ENCODE data around the gene YBX2. TPM values are rescaled to one million over a fixed set of nuclear protein-coding genes. Genes with fewer than 3 reads are reported as not detected.
"Not testable (repeated sequence)": the region's sequence is repeated elsewhere in the genome, so short reads cannot be mapped to it uniquely, and the experiment has no call there.

Gene YBX2
- 1 to 10 TPM in 3 of 4 donors, under 1 TPM in 1; 0.28 to 2.5 (median 1.5) TPM for total RNA-seq
- polyA plus RNA-seq, result 10 to 100 TPM in 2 of 3 donors, 1 to 10 TPM in 1; 4.8 to 37.6 (median 20.1) TPM

- DNase-seq, result no peak
- Histone ChIP-seq H3K36me3 (no peaks in the 10 kb centered on the region), H3K27ac (peak within 1 kb of the TSS; percentile 76 to 83 (median 79)), H3K4me1 (peaks cover 0 to 69% (median 62%) of the 10 kb centered on the region in 4 donors), H3K9me3 (no peaks in the 10 kb centered on the region), H3K27me3 (peaks cover 11 to 38% (median 18%) of the 10 kb centered on the region in 3 donors), H3K4me3 (peak within 1 kb of the TSS in 3 of 4 donors; percentile 28 to 44 (median 38))
- 1 to 2% methylated on average over 57 of the region's 57 CpGs for WGBS, 2 donors
- intact Hi-C loops (cut with DNase I), result no loop called here
- TF ChIP-seq, protein P1, sequence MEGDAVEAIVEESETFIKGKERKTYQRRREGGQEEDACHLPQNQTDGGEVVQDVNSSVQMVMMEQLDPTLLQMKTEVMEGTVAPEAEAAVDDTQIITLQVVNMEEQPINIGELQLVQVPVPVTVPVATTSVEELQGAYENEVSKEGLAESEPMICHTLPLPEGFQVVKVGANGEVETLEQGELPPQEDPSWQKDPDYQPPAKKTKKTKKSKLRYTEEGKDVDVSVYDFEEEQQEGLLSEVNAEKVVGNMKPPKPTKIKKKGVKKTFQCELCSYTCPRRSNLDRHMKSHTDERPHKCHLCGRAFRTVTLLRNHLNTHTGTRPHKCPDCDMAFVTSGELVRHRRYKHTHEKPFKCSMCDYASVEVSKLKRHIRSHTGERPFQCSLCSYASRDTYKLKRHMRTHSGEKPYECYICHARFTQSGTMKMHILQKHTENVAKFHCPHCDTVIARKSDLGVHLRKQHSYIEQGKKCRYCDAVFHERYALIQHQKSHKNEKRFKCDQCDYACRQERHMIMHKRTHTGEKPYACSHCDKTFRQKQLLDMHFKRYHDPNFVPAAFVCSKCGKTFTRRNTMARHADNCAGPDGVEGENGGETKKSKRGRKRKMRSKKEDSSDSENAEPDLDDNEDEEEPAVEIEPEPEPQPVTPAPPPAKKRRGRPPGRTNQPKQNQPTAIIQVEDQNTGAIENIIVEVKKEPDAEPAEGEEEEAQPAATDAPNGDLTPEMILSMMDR (IDR thresholded peaks at IDR 0.05), result no peak
- TF ChIP-seq POLR2AphosphoS5 (IDR thresholded peaks at IDR 0.05) (peak in 1 of 4 donors; percentile 28), EP300 (IDR thresholded peaks at IDR 0.05) (no peak)
These were observed at the start of gene YBX2 for GRCh38 chr17:7294614-7295153. Gene YBX2, minus strand, starts transcription at chr17:7294639. Its CDS starts 139 bp downstream, at chr17:7294500.

DNA sequence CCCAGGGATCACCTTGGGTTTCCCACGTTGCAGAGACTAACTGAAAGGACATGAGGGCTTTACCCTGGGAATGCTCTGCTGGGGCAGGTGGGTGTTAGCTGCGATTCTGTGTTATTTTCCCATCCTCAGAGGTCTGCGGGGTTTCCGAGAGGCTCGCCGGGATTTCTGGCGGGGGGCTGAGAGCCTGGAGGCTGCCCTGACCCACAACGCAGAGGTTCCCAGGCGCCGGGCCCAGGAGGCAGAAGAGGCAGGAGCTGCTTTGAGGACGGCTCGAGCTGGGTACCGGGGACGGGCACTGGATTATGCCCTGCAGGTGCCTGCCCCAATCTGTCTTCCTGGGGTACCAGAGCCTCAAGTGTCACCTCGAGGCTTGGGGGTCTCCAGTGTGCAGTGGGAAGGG is 48.8 kb upstream of the YBX2 start:
- Histone ChIP-seq H3K4me1 (no peaks in the 10 kb centered on the region), H3K4me3 (no peak overlapping the region), H3K36me3 (no peaks in the 10 kb centered on the region), H3K9me3 (no peaks in the 10 kb centered on the region), H3K27ac (no peak overlapping the region), H3K27me3 (peaks cover 11 to 47% (median 18%) of the 10 kb centered on the region in 3 donors)
- WGBS, 2 donors, result 77 to 86% methylated on average over 15 of the region's 15 CpGs
- intact Hi-C loops (cut with DNase I), result loop anchor here (5.0 kb wide), 1 partner anchor 81 kb away; the partner anchor contains the start of gene CLDN7
- DNase-seq, result no peak
- TF ChIP-seq EP300 (IDR thresholded peaks at IDR 0.05) (no peak), POLR2A (IDR thresholded peaks at IDR 0.05) (no peak), POLR2AphosphoS5 (IDR thresholded peaks at IDR 0.05) (no peak)
- TF ChIP-seq, protein P1 (IDR thresholded peaks at IDR 0.05), result no peak

DNA sequence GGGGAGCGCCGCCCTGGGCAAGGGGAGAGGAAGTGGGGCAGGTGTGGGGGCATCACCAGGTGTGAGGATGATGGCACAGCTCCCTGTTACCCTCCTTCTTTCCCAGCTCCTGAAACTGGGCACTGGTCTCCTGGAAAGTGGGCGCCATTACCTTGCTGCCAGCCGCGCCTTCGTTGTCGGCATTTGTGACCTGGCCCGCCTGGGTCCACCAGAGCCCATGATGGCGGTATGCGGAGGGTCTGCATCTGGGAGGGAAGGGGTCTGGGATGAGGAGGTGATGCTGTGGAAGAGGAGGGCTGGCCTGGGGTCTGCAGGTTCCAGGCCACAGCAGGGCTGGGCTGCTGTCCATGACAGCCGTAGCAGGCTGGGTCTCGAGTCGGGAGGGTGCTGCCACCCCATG is 47.4 kb upstream of the YBX2 start:
- peaks cover 11 to 59% (median 18%) of the 10 kb centered on the region in 3 donors for H3K27me3 ChIP-seq
- WGBS, 2 donors, result 95% methylated on average over 13 of the region's 13 CpGs
- H3K4me1 ChIP-seq, result no peaks in the 10 kb centered on the region
- no peaks in the 10 kb centered on the region for H3K9me3 ChIP-seq
- no peak for DNase-seq
- no peak overlapping the region for H3K27ac ChIP-seq
- TF ChIP-seq, protein P1 (IDR thresholded peaks at IDR 0.05), result no peak
- no peak for TF ChIP-seq POLR2A (IDR thresholded peaks at IDR 0.05)
- TF ChIP-seq EP300 (IDR thresholded peaks at IDR 0.05), result no peak
- TF ChIP-seq POLR2AphosphoS5 (IDR thresholded peaks at IDR 0.05), result no peak
- intact Hi-C loops (cut with DNase I), result loop anchor here (5.0 kb wide), 1 partner anchor 80 kb away; the partner anchor contains the start of gene CLDN7
- no peaks in the 10 kb centered on the region for H3K36me3 ChIP-seq
- no peak overlapping the region for H3K4me3 ChIP-seq

GRCh38 chr17:7340179-7340578 is 45.7 kb upstream of the YBX2 start:
- WGBS, 2 donors, result 65 to 85% methylated on average over 2 of the region's 2 CpGs
- Histone ChIP-seq H3K27me3 (peaks cover 11 to 72% (median 18%) of the 10 kb centered on the region in 3 donors), H3K36me3 (no peaks in the 10 kb centered on the region), H3K9me3 (no peaks in the 10 kb centered on the region), H3K4me1 (no peaks in the 10 kb centered on the region), H3K27ac (no peak overlapping the region), H3K4me3 (no peak overlapping the region)
- no peak for TF ChIP-seq POLR2A (IDR thresholded peaks at IDR 0.05)
- TF ChIP-seq EP300 (IDR thresholded peaks at IDR 0.05), result no peak
- TF ChIP-seq, protein P1 (IDR thresholded peaks at IDR 0.05), result no peak
- TF ChIP-seq POLR2AphosphoS5 (IDR thresholded peaks at IDR 0.05), result no peak
- intact Hi-C loops (cut with DNase I), result loop anchor here (5.0 kb wide), 1 partner anchor 78 kb away; the partner anchor contains the start of gene CLDN7
- no peak for DNase-seq

GRCh38 chr17:7337600-7337999 is 43.2 kb upstream of the YBX2 start:
- H3K27ac ChIP-seq; H3K9me3 ChIP-seq; H3K36me3 ChIP-seq; H3K4me3 ChIP-seq; intact Hi-C loops (cut with DNase I); H3K4me1 ChIP-seq; DNase-seq: not testable (repeated sequence)
- H3K27me3 ChIP-seq, result peaks cover 9 to 61% (median 18%) of the 10 kb centered on the region in 3 donors
- 48 to 73% methylated on average over 7 of the region's 7 CpGs for WGBS, 2 donors
